Breast epithelium (tissue), 3 donors: ENCODE results near the gene OSBPL2.

ENCODE experiments used
- CTCF ChIP-seq, 3 donors: fragments of 450-650 bp; IDR thresholded peaks; one replicate each; pipeline ENCODE4 v1.5.1; 2016 to 2017; ENCODE audit warnings: antibody characterized with exemption in 3 of 3, mild to moderate bottlenecking in 3 of 3, moderate library complexity in 3 of 3
- POLR2A ChIP-seq: fragments of 450-650 bp; IDR thresholded peaks from one replicate; pipeline ENCODE4 v1.6.1; 2016; ENCODE audit warnings: antibody characterized with exemption, mild to moderate bottlenecking, moderate library complexity
- POLR2AphosphoS5 ChIP-seq, 3 donors: sonication (generic); formaldehyde crosslinking; IDR thresholded peaks; one replicate each; pipeline ENCODE4 v1.6.1; 2017; ENCODE audit warnings: antibody characterized with exemption in 3 of 3

DNA sequence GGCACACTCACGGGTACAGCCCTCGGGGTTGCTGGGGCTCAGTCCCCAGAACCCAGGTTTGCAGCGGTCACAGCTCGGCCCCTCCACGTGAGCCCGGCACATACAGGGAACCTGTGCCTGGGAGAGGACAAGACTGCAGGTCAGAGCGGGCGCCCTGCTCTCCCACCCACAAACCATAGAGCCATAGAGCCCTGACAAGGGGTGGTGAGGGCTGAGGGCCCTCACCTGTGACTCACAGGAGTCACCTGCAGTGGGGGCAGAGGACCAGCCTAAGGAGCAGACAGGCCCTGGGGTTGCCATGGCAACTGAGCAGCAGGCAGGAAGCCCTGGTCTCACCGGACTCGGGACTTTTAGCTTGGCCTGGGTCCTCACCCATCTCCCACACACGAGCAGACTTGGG lies 98.0 kb downstream of the OSBPL2 start:
- TF ChIP-seq CTCF (IDR thresholded peaks at IDR 0.05) (no peak), POLR2A (no peak), POLR2AphosphoS5 (IDR thresholded peaks at IDR 0.05) (no peak)
